ENCODE data around the gene TSPAN6.

TSPAN6 gene

GRCh38 chrX:100584611-100585010, 52.0 kb downstream of the TSPAN6 start, which contains the start of gene TNMD:
TNMD (plus strand) TSS chrX:100584936; CDS start chrX:100585019, 83 bp downstream.
- no peak for DNase-seq (ENCODE audit: low spot score)
